Trophoblast cell (in vitro differentiated cells and primary cell): ENCODE results near the gene KCNJ1.
A peak's percentile ranks its signal among the peaks of the same experiment; 100 is the strongest.

Experiments used
- DNase-seq, 2 donors: peaks; one replicate each; pipeline ENCODE4 v3.0.0-alpha.2; 2016
- H2AFZ ChIP-seq: 2 replicates; pipeline ENCODE4 v1.6.1; 2013; ENCODE audit warnings: low read length, moderate library complexity, mild to moderate bottlenecking; ENCODE audit not compliant: insufficient read depth, poor library complexity
- H2AK5ac ChIP-seq: 2 replicates; pipeline ENCODE4 v1.6.1; 2013; ENCODE audit warnings: mild to moderate bottlenecking, low read length
- H2BK120ac ChIP-seq: 2 replicates; pipeline ENCODE4 v1.6.1; 2013; ENCODE audit warnings: low read length, mild to moderate bottlenecking, moderate library complexity; ENCODE audit not compliant: insufficient read depth, poor library complexity
- H2BK12ac ChIP-seq: 2 replicates; pipeline ENCODE4 v1.6.1; 2013; ENCODE audit warnings: mild to moderate bottlenecking, low read length, moderate library complexity
- H2BK5ac ChIP-seq: 2 replicates; pipeline ENCODE4 v1.6.1; 2013; ENCODE audit warnings: low read length, low read depth, moderate library complexity, mild to moderate bottlenecking; ENCODE audit not compliant: poor library complexity
- H3K14ac ChIP-seq: 2 replicates; pipeline ENCODE4 v1.6.1; 2013; ENCODE audit warnings: mild to moderate bottlenecking, low read length
- H3K18ac ChIP-seq: 2 replicates; pipeline ENCODE4 v1.6.1; 2013; ENCODE audit warnings: mild to moderate bottlenecking, low read length
- H3K23ac ChIP-seq: 2 replicates; pipeline ENCODE4 v1.6.1; 2013; ENCODE audit warnings: low read length
- H3K27ac ChIP-seq: 2 replicates; pipeline ENCODE4 v1.5.1; 2013; ENCODE audit warnings: low read depth, mild to moderate bottlenecking, inconsistent platforms, low read length, moderate library complexity
- H3K27me3 ChIP-seq: 2 replicates; pipeline ENCODE4 v1.6.1; 2013; ENCODE audit warnings: inconsistent platforms, mild to moderate bottlenecking, low read length, moderate library complexity; ENCODE audit not compliant: insufficient read depth
- H3K36me3 ChIP-seq, 2 experiments: 1 replicate in 1 of 2; 2 replicates in 1 of 2; pipeline ENCODE4 v1.6.1; 2013; ENCODE audit warnings: low read length in 2 of 2, mild to moderate bottlenecking in 2 of 2, moderate library complexity in 1 of 2; ENCODE audit not compliant: insufficient read depth in 2 of 2, control insufficient read depth in 1 of 2
- H3K4ac ChIP-seq: 2 replicates; pipeline ENCODE4 v1.6.1; 2013; ENCODE audit warnings: low read depth, mild to moderate bottlenecking, low read length, moderate library complexity
- H3K4me1 ChIP-seq, 2 experiments: 1 replicate in 1 of 2; 2 replicates in 1 of 2; pipeline ENCODE4 v1.6.1; 2013; ENCODE audit warnings: low read length in 2 of 2, mild to moderate bottlenecking in 2 of 2, moderate library complexity in 1 of 2; ENCODE audit not compliant: insufficient read depth in 2 of 2, control insufficient read depth in 1 of 2
- H3K4me2 ChIP-seq: 2 replicates; pipeline ENCODE4 v1.6.1; 2013; ENCODE audit warnings: inconsistent platforms, mild to moderate bottlenecking, low read length, moderate library complexity
- H3K4me3 ChIP-seq: 2 replicates; pipeline ENCODE4 v1.5.1; 2013; ENCODE audit warnings: mild to moderate bottlenecking, low read depth, low read length, inconsistent platforms
- H3K79me1 ChIP-seq: one replicate; pipeline ENCODE4 v1.6.1; 2013; ENCODE audit warnings: low read length
- H3K79me2 ChIP-seq: 2 replicates; pipeline ENCODE4 v1.6.1; 2013; ENCODE audit warnings: low read length, mild to moderate bottlenecking; ENCODE audit not compliant: control insufficient read depth, insufficient read depth, poor library complexity
- H3K9ac ChIP-seq: 2 replicates; pipeline ENCODE4 v1.6.1; 2013; ENCODE audit warnings: mild to moderate bottlenecking, low read length
- H3K9me3 ChIP-seq: 2 replicates; pipeline ENCODE4 v1.6.1; 2013; ENCODE audit warnings: low read depth, mild to moderate bottlenecking, control low read depth, inconsistent platforms, low read length; ENCODE audit not compliant: insufficient read depth
- H4K12ac ChIP-seq: 2 replicates; pipeline ENCODE4 v1.6.1; 2013; ENCODE audit warnings: low read depth, mild to moderate bottlenecking, low read length, moderate library complexity
- H4K8ac ChIP-seq: 2 replicates; pipeline ENCODE4 v1.6.1; 2013; ENCODE audit warnings: low read depth, mild to moderate bottlenecking, low read length, moderate library complexity
- H4K91ac ChIP-seq: one replicate; pipeline ENCODE4 v1.6.1; 2013; ENCODE audit warnings: low read depth, mild to moderate bottlenecking, low read length, moderate library complexity
- WGBS: extraction: QIAGEN DNeasy Blood & Tissue Kit; methylation state at CpG from one replicate; pipeline ENCODE4 v1.1.7; 2013; ENCODE audit warnings: missing lambda C conversion rate; ENCODE audit not compliant: insufficient read length, insufficient coverage; ENCODE audit errors: extremely low coverage; 5-methylcytosine and 5-hydroxymethylcytosine counted together

Gene KCNJ1

GRCh38 chr11:128888034-128888985 lies 21.2 kb upstream of the KCNJ1 start:
- Histone ChIP-seq H2BK12ac (no peak overlapping the region), H4K91ac (no peak overlapping the region), H3K4me2 (no peak overlapping the region), H2BK120ac (no peak overlapping the region), H3K23ac (no peak overlapping the region), H2AK5ac (no peak overlapping the region), H3K18ac (no peak overlapping the region), H2BK5ac (no peak overlapping the region), H3K27me3 (peaks cover 26% of the 10 kb centered on the region), H3K4ac (no peak overlapping the region), H3K4me3 (no peak overlapping the region), H3K9me3 (no peaks in the 10 kb centered on the region), H3K79me2 (no peaks in the 10 kb centered on the region), H4K8ac (no peak overlapping the region), H4K12ac (no peak overlapping the region), H2AFZ (no peak overlapping the region), H3K4me1 (peaks cover 12 to 25% of the 10 kb centered on the region in 2 experiments), H3K79me1 (peaks cover 2% of the 10 kb centered on the region), H3K27ac (no peak overlapping the region), H3K9ac (no peak overlapping the region), H3K14ac (no peak overlapping the region), H3K36me3 (no peaks in the 10 kb centered on the region)
- no peak for DNase-seq
- WGBS, result no CpG with 5 or more reads among the region's 15 CpGs

- Histone ChIP-seq H3K4me3 (no peak overlapping the region), H3K14ac (no peak overlapping the region), H3K4ac (no peak overlapping the region), H3K4me1 (peaks cover 7 to 11% of the 10 kb centered on the region in 2 experiments), H4K12ac (no peak overlapping the region), H3K9ac (no peak overlapping the region), H2BK5ac (no peak overlapping the region), H3K18ac (no peak overlapping the region), H2AK5ac (no peak overlapping the region), H2BK12ac (no peak overlapping the region), H3K9me3 (no peaks in the 10 kb centered on the region), H4K8ac (no peak overlapping the region), H3K27ac (no peak overlapping the region), H3K79me2 (no peaks in the 10 kb centered on the region), H3K79me1 (no peaks in the 10 kb centered on the region), H2AFZ (no peak overlapping the region), H3K36me3 (no peaks in the 10 kb centered on the region), H4K91ac (no peak overlapping the region), H2BK120ac (no peak overlapping the region), H3K23ac (no peak overlapping the region), H3K27me3 (peaks cover 26% of the 10 kb centered on the region), H3K4me2 (no peak overlapping the region)
- DNase-seq, result no peak
- WGBS, result no CpG with 5 or more reads among the region's 5 CpGs
Observed at GRCh38 chr11:128886406-128887124, 19.5 kb upstream of the KCNJ1 start.

GRCh38 chr11:128884703-128885338 lies 17.7 kb upstream of the KCNJ1 start:
- H2AFZ ChIP-seq, result no peak overlapping the region
- no peak overlapping the region for H3K14ac ChIP-seq
- H2BK120ac ChIP-seq, result no peak overlapping the region
- H4K8ac ChIP-seq, result no peak overlapping the region
- H3K79me1 ChIP-seq, result no peaks in the 10 kb centered on the region
- peaks cover 15% of the 10 kb centered on the region for H3K27me3 ChIP-seq
- H3K79me2 ChIP-seq, result no peaks in the 10 kb centered on the region
- H3K4me3 ChIP-seq, result no peak overlapping the region
- H2BK12ac ChIP-seq, result no peak overlapping the region
- no peaks in the 10 kb centered on the region for H3K9me3 ChIP-seq
- H3K36me3 ChIP-seq, result no peaks in the 10 kb centered on the region
- no peak overlapping the region for H3K9ac ChIP-seq
- WGBS, result no CpG with 5 or more reads among the region's 12 CpGs
- H3K4me2 ChIP-seq, result no peak overlapping the region
- H3K4me1 ChIP-seq, result no peaks in the 10 kb centered on the region
- H2BK5ac ChIP-seq, result no peak overlapping the region
- no peak overlapping the region for H3K27ac ChIP-seq
- no peak overlapping the region for H3K23ac ChIP-seq
- DNase-seq, result peak; percentile 67 to 93
- H4K91ac ChIP-seq, result no peak overlapping the region
- no peak overlapping the region for H3K4ac ChIP-seq
- no peak overlapping the region for H3K18ac ChIP-seq
- no peak overlapping the region for H4K12ac ChIP-seq
- no peak overlapping the region for H2AK5ac ChIP-seq

GRCh38 chr11:128884054-128884453 lies 17.0 kb upstream of the KCNJ1 start:
- Histone ChIP-seq H3K23ac (no peak overlapping the region), H2AK5ac (no peak overlapping the region), H2BK120ac (no peak overlapping the region), H4K91ac (no peak overlapping the region), H3K27ac (no peak overlapping the region), H2BK12ac (no peak overlapping the region), H2AFZ (no peak overlapping the region), H3K18ac (no peak overlapping the region), H3K36me3 (no peaks in the 10 kb centered on the region), H4K8ac (no peak overlapping the region), H3K4ac (no peak overlapping the region), H3K79me1 (no peaks in the 10 kb centered on the region), H3K27me3 (peaks cover 7% of the 10 kb centered on the region), H3K9me3 (no peaks in the 10 kb centered on the region), H3K9ac (no peak overlapping the region), H3K14ac (no peak overlapping the region), H4K12ac (no peak overlapping the region), H3K79me2 (no peaks in the 10 kb centered on the region), H3K4me1 (no peaks in the 10 kb centered on the region), H2BK5ac (no peak overlapping the region), H3K4me3 (no peak overlapping the region), H3K4me2 (no peak overlapping the region)
- no peak for DNase-seq
- no CpG with 5 or more reads among the region's 4 CpGs for WGBS
